SK-N-SH (cell line): ENCODE data around the gene QTRT2. TPM values are rescaled to one million over a fixed set of nuclear protein-coding genes. Genes with fewer than 3 reads are reported as not detected.

Experiments used
- CHD2 ChIP-seq: fragments of 150-350 bp; IDR thresholded peaks from 2 replicates; pipeline ENCODE4 v1.6.1; 2018; ENCODE audit warnings: low read length; ENCODE audit not compliant: partially characterized antibody
- GABPA ChIP-seq: IDR thresholded peaks from 2 replicates; pipeline ENCODE4 v1.4.0; 2012; ENCODE audit warnings: low read depth, mild to moderate bottlenecking
- GATA2 ChIP-seq: sonication (generic); formaldehyde crosslinking; IDR thresholded peaks from 2 replicates; pipeline ENCODE4 v1.5.0; 2020; ENCODE audit warnings: mild to moderate bottlenecking, missing genetic modification reagents
- REST ChIP-seq: IDR thresholded peaks from 2 replicates; pipeline ENCODE4 v1.6.1; 2012; ENCODE audit warnings: mild to moderate bottlenecking, low read depth, low read length, moderate library complexity
- polyA plus RNA-seq, 3 experiments: library from polyadenylated mRNA; depleted of rRNA; stranded (reverse); fragments of >200 nt; gene quantifications; 2 replicates each; pipeline ENCODE4 v1.2.3, GENCODE V29; 2012

QTRT2 gene
- polyA plus RNA-seq, 1 of the 3 experiments (the other 2 are of a cell fraction) = 6.2 TPM

DNA sequence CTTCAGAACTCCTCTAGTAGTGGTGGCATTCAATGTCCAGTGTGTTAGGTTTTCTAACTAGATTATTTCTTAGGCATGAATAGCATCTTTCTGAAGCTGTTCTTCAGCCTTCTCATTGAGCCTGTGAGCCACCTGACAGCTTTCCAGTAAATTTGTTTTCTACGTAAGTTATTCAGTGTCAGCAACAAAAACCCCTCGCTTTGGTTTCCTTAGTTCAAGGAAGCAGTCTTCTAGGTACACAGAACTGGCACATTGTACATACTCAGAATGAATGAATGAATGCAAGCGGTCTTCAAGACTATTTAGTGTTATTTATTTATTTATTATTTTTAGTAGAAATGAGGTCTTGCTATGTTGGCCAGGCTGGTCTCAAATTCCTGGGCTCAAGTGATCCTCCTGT lies 77.4 kb downstream of the QTRT2 start (continued):
- no peak for TF ChIP-seq REST
- TF ChIP-seq CHD2 = no peak
- no peak for TF ChIP-seq GABPA
- no peak for TF ChIP-seq GATA2 (CRISPR knock-in tag)

Other genes with a start within 250 kb of the QTRT2 start
- gene GRAMD1C, start 217.9 kb upstream of the QTRT2 start, polyA plus RNA-seq (2012; rRNA removed) = 1.2 and 1.3 TPM in 2 replicates
- 3.7 and 6.4 TPM in 2 replicates for gene ZDHHC23, start 108.7 kb upstream of the QTRT2 start, polyA plus RNA-seq (2012; rRNA removed)
- gene CCDC191, start 211 bp upstream of the QTRT2 start, polyA plus RNA-seq (2012; rRNA removed) = 3.1 and 5.5 TPM in 2 replicates
- not detected in 2 replicates for gene DRD3, start 122.3 kb downstream of the QTRT2 start, polyA plus RNA-seq (2012; rRNA removed)
- not detected in 2 replicates for gene ZNF80, start 180.8 kb downstream of the QTRT2 start, polyA plus RNA-seq (2012; rRNA removed)
- gene TIGIT, start 237.3 kb downstream of the QTRT2 start, polyA plus RNA-seq (2012; rRNA removed) = not detected in 2 replicates